IMR-90 (cell line): Measurements from ENCODE around the gene TM7SF2. TPM values are rescaled to one million over a fixed set of nuclear protein-coding genes. Genes with fewer than 3 reads are reported as not detected.

Source experiments
- ATAC-seq: fragments of 200-7000 bp; cut with Tn5 transposase; 2 replicates; pipeline ENCODE4 v1.9.1; 2020; ENCODE audit warnings: low read depth, mild to moderate bottlenecking, moderate library complexity
- BruUV-seq: library from RNA; stranded (reverse); fragments of 400-500 nt; replicated peaks from 2 replicates; lab custom pipeline; 2021; lab: Mats Ljungman, UMichigan
- CTCF ChIA-PET: fragments of 300-600 bp; formaldehyde crosslinking; extraction: SDS; loops from one replicate; lab custom pipeline; 2021; ENCODE audit warnings: antibody characterized with exemption; lab: Yijun Ruan, JAX
- POLR2A ChIA-PET: fragments of 300-600 bp; sonication (Branson Sonifier 250); formaldehyde crosslinking; loops from one replicate; lab custom pipeline; 2022; ENCODE audit warnings: antibody characterized with exemption; ENCODE audit not compliant: unreplicated experiment; lab: Charles Lee
- DNase-seq: peaks from one replicate; pipeline ENCODE4 v3.0.0; 2013
- H2AFZ ChIP-seq: replicated peaks from 2 replicates; pipeline ENCODE3; 2013; ENCODE audit warnings: low read length, mild to moderate bottlenecking; ENCODE audit not compliant: poor library complexity
- H2AK5ac ChIP-seq: 2 replicates; pipeline ENCODE4 v1.6.1; 2013; ENCODE audit warnings: low read depth, low read length, inconsistent platforms
- H2AK9ac ChIP-seq: replicated peaks from 2 replicates; pipeline ENCODE3; 2013; ENCODE audit warnings: mild to moderate bottlenecking, low read depth, low read length, moderate library complexity; ENCODE audit not compliant: poor library complexity
- H2BK120ac ChIP-seq: 2 replicates; pipeline ENCODE4 v1.6.1; 2013; ENCODE audit warnings: low read depth, low read length, inconsistent platforms
- H2BK15ac ChIP-seq: 3 replicates; pipeline ENCODE4 v1.6.1; 2013; ENCODE audit warnings: low read depth, low read length, inconsistent platforms
- H2BK20ac ChIP-seq: 2 replicates; pipeline ENCODE4 v1.6.1; 2013; ENCODE audit warnings: low read depth, mild to moderate bottlenecking, inconsistent platforms, low read length, moderate library complexity
- H2BK5ac ChIP-seq: 2 replicates; pipeline ENCODE4 v1.6.1; 2013; ENCODE audit warnings: mild to moderate bottlenecking, low read depth, low read length, inconsistent platforms; ENCODE audit not compliant: poor library complexity, severe bottlenecking
- H3K14ac ChIP-seq: replicated peaks from 2 replicates; pipeline ENCODE4 v1.6.1; 2013; ENCODE audit warnings: low read depth, low read length, inconsistent platforms
- H3K18ac ChIP-seq: 2 replicates; pipeline ENCODE4 v1.6.1; 2013; ENCODE audit warnings: low read depth, low read length, control low read depth
- H3K23ac ChIP-seq: 2 replicates; pipeline ENCODE4 v1.6.1; 2013; ENCODE audit warnings: low read depth, low read length, inconsistent platforms
- H3K27ac ChIP-seq: 2 replicates; pipeline ENCODE4 v1.5.1; 2013; ENCODE audit warnings: mild to moderate bottlenecking, control low read depth, low read length; ENCODE audit not compliant: insufficient read depth
- H3K27me3 ChIP-seq: 2 replicates; pipeline ENCODE4 v1.6.1; 2013; ENCODE audit warnings: low read length; ENCODE audit not compliant: control insufficient read depth, insufficient read depth
- H3K36me3 ChIP-seq: 2 replicates; pipeline ENCODE4 v1.6.1; 2013; ENCODE audit warnings: low read length, mixed read lengths; ENCODE audit not compliant: control insufficient read depth, insufficient read depth
- H3K4ac ChIP-seq: 2 replicates; pipeline ENCODE4 v1.6.1; 2013; ENCODE audit warnings: low read depth, low read length, inconsistent platforms
- H3K4me1 ChIP-seq: 2 replicates; pipeline ENCODE4 v1.6.1; 2013; ENCODE audit warnings: low read length, mixed read lengths; ENCODE audit not compliant: control insufficient read depth, insufficient read depth
- H3K4me2 ChIP-seq: 2 replicates; pipeline ENCODE4 v1.6.1; 2013; ENCODE audit warnings: low read depth, mild to moderate bottlenecking, control low read depth, low read length, moderate library complexity
- H3K4me3 ChIP-seq: 2 replicates; pipeline ENCODE4 v1.5.1; 2013; ENCODE audit warnings: low read depth, mild to moderate bottlenecking, control low read depth, low read length, moderate library complexity; ENCODE audit not compliant: insufficient read depth
- H3K56ac ChIP-seq: 2 replicates; pipeline ENCODE4 v1.6.1; 2013; ENCODE audit warnings: low read length, inconsistent platforms; ENCODE audit not compliant: insufficient read depth; ENCODE audit errors: extremely low read depth
- H3K79me1 ChIP-seq, 2 experiments: 2 replicates each; pipeline ENCODE4 v1.6.1; 2013; ENCODE audit warnings: low read length in 2 of 2, inconsistent platforms in 1 of 2, low read depth in 1 of 2
- H3K9ac ChIP-seq: 2 replicates; pipeline ENCODE4 v1.6.1; 2013; ENCODE audit warnings: low read depth, low read length, control low read depth
- H3K9me1 ChIP-seq: 2 replicates; pipeline ENCODE4 v1.6.1; 2013; ENCODE audit warnings: low read length, inconsistent platforms; ENCODE audit not compliant: insufficient read depth
- H3K9me3 ChIP-seq: 2 replicates; pipeline ENCODE4 v1.6.1; 2013; ENCODE audit warnings: low read length; ENCODE audit not compliant: control insufficient read depth, insufficient read depth
- H4K20me1 ChIP-seq: 2 replicates; pipeline ENCODE4 v1.6.1; 2013; ENCODE audit warnings: low read length, inconsistent platforms; ENCODE audit not compliant: insufficient read depth
- H4K5ac ChIP-seq: 2 replicates; pipeline ENCODE4 v1.6.1; 2013; ENCODE audit warnings: mild to moderate bottlenecking, low read depth, low read length, control low read depth
- H4K8ac ChIP-seq, 2 experiments: 2 replicates each; pipeline ENCODE4 v1.6.1; 2013; ENCODE audit warnings: low read depth in 2 of 2, low read length in 2 of 2, control low read depth in 1 of 2, inconsistent platforms in 1 of 2
- H4K91ac ChIP-seq: 2 replicates; pipeline ENCODE4 v1.6.1; 2013; ENCODE audit warnings: low read depth, low read length, inconsistent platforms; ENCODE audit not compliant: insufficient read depth
- BHLHE40 ChIP-seq: fragments of 150-350 bp; IDR thresholded peaks from 2 replicates; pipeline ENCODE4 v1.6.1; 2016; ENCODE audit warnings: mild to moderate bottlenecking, low read depth, low read length
- CEBPB ChIP-seq: IDR thresholded peaks from 2 replicates; pipeline ENCODE4 v1.6.1; 2012; ENCODE audit warnings: low read depth, low read length, improper control_type of control experiment
- CHD1 ChIP-seq: IDR thresholded peaks from 2 replicates; pipeline ENCODE4 v1.6.1; 2012; ENCODE audit warnings: low read depth, low read length, improper control_type of control experiment
- CTCF ChIP-seq: conservative IDR thresholded peaks from 2 replicates; pipeline ENCODE4 v1.5.1; 2012; ENCODE audit warnings: mild to moderate bottlenecking, low read depth, low read length, improper control_type of control experiment
- ELK1 ChIP-seq: fragments of 150-350 bp; IDR thresholded peaks from 2 replicates; pipeline ENCODE4 v1.6.1; 2016; ENCODE audit warnings: low read depth, mild to moderate bottlenecking, low read length, moderate library complexity, borderline replicate concordance
- FOS ChIP-seq: fragments of 150-350 bp; IDR thresholded peaks from 2 replicates; pipeline ENCODE4 v1.6.1; 2016; ENCODE audit warnings: low read depth, low read length
- MAFK ChIP-seq: IDR thresholded peaks from 2 replicates; pipeline ENCODE4 v1.6.1; 2012; ENCODE audit warnings: low read depth, low read length, improper control_type of control experiment
- MAZ ChIP-seq: IDR thresholded peaks from 2 replicates; pipeline ENCODE4 v1.6.1; 2012; ENCODE audit warnings: low read depth, mild to moderate bottlenecking, low read length, improper control_type of control experiment, moderate library complexity, borderline replicate concordance
- MXI1 ChIP-seq: IDR thresholded peaks from 2 replicates; pipeline ENCODE4 v1.6.1; 2012; ENCODE audit warnings: low read depth, mild to moderate bottlenecking, low read length, moderate library complexity, borderline replicate concordance
- NFE2L2 ChIP-seq: fragments of 150-350 bp; IDR thresholded peaks from 2 replicates; pipeline ENCODE4 v1.6.1; 2016; ENCODE audit warnings: low read depth, mild to moderate bottlenecking, low read length
- POLR2A ChIP-seq: IDR thresholded peaks from 2 replicates; pipeline ENCODE4 v1.6.1; 2012; ENCODE audit warnings: mild to moderate bottlenecking, low read depth, low read length
- RAD21 ChIP-seq: IDR thresholded peaks from 2 replicates; pipeline ENCODE4 v1.6.1; 2012; ENCODE audit warnings: low read length, improper control_type of control experiment
- RCOR1 ChIP-seq: IDR thresholded peaks from 2 replicates; pipeline ENCODE4 v1.6.1; 2012; ENCODE audit warnings: mild to moderate bottlenecking, low read length, improper control_type of control experiment; ENCODE audit not compliant: insufficient replicate concordance
- RFX5 ChIP-seq: IDR thresholded peaks from 2 replicates; pipeline ENCODE4 v1.8.0; 2012; ENCODE audit warnings: low read depth, mild to moderate bottlenecking, low read length, moderate library complexity
- SMC3 ChIP-seq: fragments of 150-350 bp; IDR thresholded peaks from 2 replicates; pipeline ENCODE4 v1.6.1; 2016; ENCODE audit warnings: low read depth, mild to moderate bottlenecking, antibody characterized with exemption, low read length, moderate library complexity
- WGBS, 2 experiments: methylation state at CpG; one replicate each; pipeline versions ENCODE4 v1.1.5 to v1.1.7; 2013; ENCODE audit warnings: missing lambda C conversion rate in 2 of 2; ENCODE audit not compliant: insufficient read length in 1 of 2; ENCODE audit errors: extremely low coverage in 2 of 2; 5-methylcytosine and 5-hydroxymethylcytosine counted together
- dilution Hi-C: fragments of 300-500 bp; cut with HindIII; formaldehyde crosslinking; loops from one replicate; pipeline ENCODE4 v1.14.3; 2018; ENCODE audit warnings: low sequenced_read_pairs; ENCODE audit not compliant: unreplicated experiment
- in situ Hi-C: fragments of 300-500 bp; cut with MboI; formaldehyde crosslinking; loops from 3 replicates; pipeline ENCODE4 v1.14.3; 2019; ENCODE audit warnings: low sequenced_read_pairs, inconsistent platforms, mixed read lengths
- intact Hi-C: fragments of 100-400 bp; cut with micrococcal nuclease; formaldehyde crosslinking; loops from 2 replicates; pipeline ENCODE4 v1.10.0; 2022
- polyA plus RNA-seq, 3 experiments: library from polyadenylated mRNA; depleted of rRNA; stranded (reverse); fragments of >200 nt; gene quantifications; 2 replicates each; pipeline ENCODE4 v1.2.3, GENCODE V29; 2012; ENCODE audit warnings: low replicate concordance in 1 of 3
- total RNA-seq: library from RNA; depleted of rRNA; stranded (reverse); fragments of >200 nt; gene quantifications from 2 replicates; pipeline ENCODE4 v1.2.3, GENCODE V29; 2012
- TF ChIP-seq, protein P1 (sequence below): fragments of 150-350 bp; IDR thresholded peaks from 2 replicates; pipeline ENCODE4 v1.6.1; 2017; ENCODE audit warnings: mild to moderate bottlenecking, antibody characterized with exemption, low read length, low read depth

Gene TM7SF2
- total and polyA plus RNA-seq, 2 of the 4 experiments (the other 2 are of a cell fraction), result 5.7 to 7.6 TPM

DNA sequence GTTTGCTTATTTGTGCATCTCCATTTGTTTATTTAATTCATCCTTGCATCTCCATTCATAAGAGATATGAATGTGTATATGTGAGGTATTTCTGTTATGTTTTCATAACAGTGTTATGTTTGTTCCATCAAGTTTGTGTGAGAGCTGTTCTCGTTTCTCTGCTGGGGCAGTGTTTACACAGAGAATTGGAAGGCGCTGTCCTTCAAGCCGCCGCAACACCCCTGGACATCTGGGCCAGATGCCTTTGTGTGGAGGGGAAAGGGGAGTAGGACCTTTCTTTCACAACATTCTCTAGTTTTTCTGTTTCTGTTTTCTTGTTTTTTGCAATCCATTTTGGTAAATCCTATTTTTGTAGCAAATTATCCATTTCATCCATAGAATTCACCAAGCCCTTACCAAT is 7.0 kb upstream of the TM7SF2 start:
- Histone ChIP-seq H3K23ac (no peak overlapping the region), H3K4me2 (no peak overlapping the region), H3K9me3 (no peaks in the 10 kb centered on the region), H2AK9ac (no peak overlapping the region), H2BK20ac (no peak overlapping the region), H4K8ac (no peak overlapping the region), H3K14ac (no peak overlapping the region), H3K27ac (no peak overlapping the region), H4K5ac (no peak overlapping the region), H2AFZ (no peak overlapping the region), H4K20me1 (peaks cover 3% of the 10 kb centered on the region; the same call in 1 of the 2 replicates), H2BK15ac (no peak overlapping the region), H3K4ac (no peak overlapping the region), H3K4me1 (peaks cover 4% of the 10 kb centered on the region), H3K9ac (no peak overlapping the region), H2BK120ac (no peak overlapping the region), H3K56ac (no peak overlapping the region), H4K91ac (no peak overlapping the region), H3K18ac (no peak overlapping the region), H2AK5ac (no peak overlapping the region), H3K9me1 (peaks cover 11% of the 10 kb centered on the region), H2BK5ac (no peak overlapping the region), H3K27me3 (no peaks in the 10 kb centered on the region), H3K4me3 (no peak overlapping the region), H3K79me1 (peaks cover 12 to 42% of the 10 kb centered on the region in 2 experiments), H3K36me3 (peaks cover 11% of the 10 kb centered on the region)
- ChIA-PET CTCF (no interaction called here), POLR2A (no interaction called here)
- DNase-seq (no peak), ATAC-seq (no peak; the same call in 1 of the 2 replicates)
- no TSS peak for BruUV-seq
- intact Hi-C loops (no loop called here), dilution Hi-C loops (no loop called here), in situ Hi-C loops (no loop called here)
- WGBS, 2 experiments, result no CpG with 5 or more reads among the region's 4 CpGs
- TF ChIP-seq RAD21, result no peak
- TF ChIP-seq RCOR1, result no peak
- TF ChIP-seq RFX5, result no peak
- TF ChIP-seq SMC3, result no peak
- no peak for TF ChIP-seq ELK1
- TF ChIP-seq CEBPB, result no peak
- TF ChIP-seq, protein P1, sequence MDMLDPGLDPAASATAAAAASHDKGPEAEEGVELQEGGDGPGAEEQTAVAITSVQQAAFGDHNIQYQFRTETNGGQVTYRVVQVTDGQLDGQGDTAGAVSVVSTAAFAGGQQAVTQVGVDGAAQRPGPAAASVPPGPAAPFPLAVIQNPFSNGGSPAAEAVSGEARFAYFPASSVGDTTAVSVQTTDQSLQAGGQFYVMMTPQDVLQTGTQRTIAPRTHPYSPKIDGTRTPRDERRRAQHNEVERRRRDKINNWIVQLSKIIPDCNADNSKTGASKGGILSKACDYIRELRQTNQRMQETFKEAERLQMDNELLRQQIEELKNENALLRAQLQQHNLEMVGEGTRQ, result no peak
- no peak for TF ChIP-seq MAFK
- no peak for TF ChIP-seq CTCF
- TF ChIP-seq NFE2L2, result no peak
- no peak for TF ChIP-seq MXI1
- no peak for TF ChIP-seq CHD1
- TF ChIP-seq POLR2A, result no peak
- no peak for TF ChIP-seq BHLHE40
- no peak for TF ChIP-seq FOS
- no peak for TF ChIP-seq MAZ
